Measurements from ENCODE around the gene LGALS13. TPM values are rescaled to one million over a fixed set of nuclear protein-coding genes. Genes with fewer than 3 reads are reported as not detected.
"Not testable (repeated sequence)": the region's sequence is repeated elsewhere in the genome, so short reads cannot be mapped to it uniquely, and the experiment has no call there.

Gene LGALS13
- total RNA-seq, 1 donor from 2014 or later: not detected

GRCh38 chr19:39613597-39613996 is 11.3 kb downstream of the LGALS13 start:
- intact Hi-C loops (cut with DNase I): no loop called here
- no peak for ATAC-seq

GRCh38 chr19:39617745-39618144 is 15.4 kb downstream of the LGALS13 start:
- intact Hi-C loops (cut with DNase I): no loop called here
- no peak for DNase-seq
- H3K9me3 ChIP-seq: no peaks in the 10 kb centered on the region
- no peak overlapping the region for H3K4me3 ChIP-seq
- H3K27me3 ChIP-seq (ENCODE audit: low read depth): no peaks in the 10 kb centered on the region
- no peaks in the 10 kb centered on the region for H3K36me3 ChIP-seq
- TF ChIP-seq CTCF (IDR thresholded peaks at IDR 0.05): no peak
- no peak overlapping the region for H3K27ac ChIP-seq
- no peaks in the 10 kb centered on the region for H3K4me1 ChIP-seq
- ATAC-seq: no peak

More at GRCh38 chr19:39613597-39613996, 11.3 kb downstream of the LGALS13 start:
- Histone ChIP-seq H3K4me3 (no peak overlapping the region), H3K27ac (no peak overlapping the region), H3K9me3 (no peaks in the 10 kb centered on the region), H3K4me1 (no peaks in the 10 kb centered on the region), H3K27me3 (ENCODE audit: low read depth) (no peaks in the 10 kb centered on the region), H3K36me3 (no peaks in the 10 kb centered on the region)
- DNase-seq: no peak
- no peak for TF ChIP-seq CTCF (IDR thresholded peaks at IDR 0.05)

- TF ChIP-seq CTCF (IDR thresholded peaks at IDR 0.05): no peak
- DNase-seq (no peak), ATAC-seq (no peak)
- Histone ChIP-seq H3K27me3 (ENCODE audit: low read depth) (peaks cover 14% of the 10 kb centered on the region), H3K4me1 (no peaks in the 10 kb centered on the region), H3K9me3 (no peaks in the 10 kb centered on the region), H3K4me3 (no peak overlapping the region), H3K36me3 (no peaks in the 10 kb centered on the region), H3K27ac (no peak overlapping the region)
- intact Hi-C loops (cut with DNase I): no loop called here
These were observed 21.6 kb downstream of the LGALS13 start for GRCh38 chr19:39623946-39624345.

GRCh38 chr19:39627631-39628030 is 25.3 kb downstream of the LGALS13 start:
- H3K9me3 ChIP-seq; H3K4me3 ChIP-seq; H3K4me1 ChIP-seq; H3K27ac ChIP-seq; ATAC-seq; H3K36me3 ChIP-seq; intact Hi-C loops (cut with DNase I); DNase-seq: not testable (repeated sequence)
- peaks cover 16% of the 10 kb centered on the region for H3K27me3 ChIP-seq (ENCODE audit: low read depth)

GRCh38 chr19:39631178-39631577 is 28.9 kb downstream of the LGALS13 start:
- Histone ChIP-seq H3K36me3 (no peaks in the 10 kb centered on the region), H3K4me1 (no peaks in the 10 kb centered on the region), H3K9me3 (no peaks in the 10 kb centered on the region), H3K4me3 (no peak overlapping the region), H3K27me3 (ENCODE audit: low read depth) (peaks cover 2% of the 10 kb centered on the region), H3K27ac (no peak overlapping the region)
- intact Hi-C loops (cut with DNase I): no loop called here
- no peak for TF ChIP-seq CTCF (IDR thresholded peaks at IDR 0.05)
- no peak for DNase-seq
- no peak for ATAC-seq

GRCh38 chr19:39631626-39632025 is 29.3 kb downstream of the LGALS13 start:
- Histone ChIP-seq H3K27ac (no peak overlapping the region), H3K36me3 (no peaks in the 10 kb centered on the region), H3K27me3 (ENCODE audit: low read depth) (peaks cover 2% of the 10 kb centered on the region), H3K9me3 (no peaks in the 10 kb centered on the region), H3K4me1 (no peaks in the 10 kb centered on the region), H3K4me3 (no peak overlapping the region)
- ATAC-seq (no peak), DNase-seq (no peak)
- TF ChIP-seq CTCF (IDR thresholded peaks at IDR 0.05): no peak
- intact Hi-C loops (cut with DNase I): no loop called here

Measured in lower lobe of right lung (tissue), 2 donors.